ENCODE measurements around the gene PVRIG.
"Not testable (repeated sequence)": the region's sequence is repeated elsewhere in the genome, so short reads cannot be mapped to it uniquely, and the experiment has no call there.

The PVRIG gene

GRCh38 chr7:100243385-100243784 is 23.6 kb downstream of the PVRIG start:
- DNase-seq, result peak; percentile 38

DNA sequence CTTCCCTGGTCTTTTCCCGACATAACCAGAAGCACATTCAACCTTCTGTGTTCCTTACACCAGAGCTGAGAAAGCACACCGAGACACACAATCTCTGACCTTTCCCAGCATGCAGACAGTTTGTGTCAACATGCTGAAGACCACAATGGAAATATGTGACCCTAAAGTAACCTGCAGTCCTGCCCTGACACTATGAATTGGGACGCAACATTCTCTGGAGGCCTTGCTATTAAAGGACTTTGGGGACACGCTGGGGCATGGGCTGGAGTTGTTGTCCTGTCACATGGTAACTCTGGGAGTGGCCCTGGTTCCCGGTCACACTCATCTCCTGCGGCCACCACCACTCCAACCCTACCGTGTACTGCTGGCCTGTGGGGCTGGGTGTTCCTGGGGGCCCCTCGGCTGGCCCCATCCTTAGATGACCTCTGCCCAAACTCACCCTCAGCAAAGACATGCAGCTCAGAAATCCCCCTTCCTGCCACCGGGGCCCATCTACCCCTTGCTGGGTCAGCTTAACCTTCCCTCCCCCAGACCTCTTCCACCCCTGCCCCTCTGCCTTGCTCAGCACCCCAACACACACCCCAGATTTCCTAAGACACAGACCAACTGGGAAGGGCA is 25.3 kb downstream of the PVRIG start:
- DNase-seq, result not testable (repeated sequence)

DNA sequence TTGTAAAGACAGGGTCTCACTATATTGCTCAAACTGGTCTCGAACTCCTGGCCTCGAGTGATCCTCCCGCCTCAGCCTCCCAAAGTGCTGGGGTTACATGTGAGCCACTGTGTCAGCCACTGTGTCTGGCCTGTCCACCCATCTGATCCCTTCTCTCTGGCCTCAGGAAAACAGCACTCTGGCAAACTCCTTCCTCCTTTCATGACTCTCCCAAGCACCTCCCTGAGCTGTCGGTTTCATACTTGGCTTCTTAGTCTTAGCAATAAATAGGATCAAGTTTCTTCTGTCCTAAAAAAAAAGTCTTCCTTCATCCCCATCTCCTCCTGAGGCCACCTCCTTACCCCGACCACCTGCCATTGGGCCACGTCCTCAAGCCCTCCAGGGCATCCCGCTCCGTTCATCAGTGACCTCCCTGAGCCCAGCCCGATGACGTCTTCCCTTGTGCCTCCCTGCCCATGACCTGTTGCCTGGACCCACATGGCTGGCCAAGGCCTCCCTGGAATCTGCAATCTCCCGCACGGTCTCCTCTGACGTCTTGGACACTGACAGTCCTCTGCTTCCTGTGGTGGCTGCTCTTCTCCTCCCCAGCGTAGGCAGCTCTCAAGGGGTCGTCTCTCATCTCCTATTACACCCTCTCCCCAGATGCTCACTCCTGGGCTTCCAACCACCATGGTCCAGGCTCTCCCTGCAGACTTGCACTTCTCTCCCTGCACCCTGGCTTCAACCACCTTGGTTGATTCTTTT is 26.5 kb downstream of the PVRIG start:
- not testable (repeated sequence) for DNase-seq

DNA sequence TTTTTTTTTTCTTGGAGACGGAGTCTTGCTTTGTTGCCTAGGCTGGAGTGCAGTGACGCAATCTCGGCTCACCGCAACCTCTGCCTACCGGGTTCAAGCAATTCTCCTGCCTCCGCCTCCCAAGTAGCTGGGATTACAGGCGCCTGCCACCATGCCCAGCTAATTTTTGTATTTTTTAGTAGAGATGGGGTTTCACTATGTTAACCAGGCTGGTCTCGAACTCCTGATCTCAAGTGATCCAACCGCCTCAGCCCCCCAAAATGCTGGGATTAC is 27.1 kb downstream of the PVRIG start:
- not testable (repeated sequence) for DNase-seq

DNA sequence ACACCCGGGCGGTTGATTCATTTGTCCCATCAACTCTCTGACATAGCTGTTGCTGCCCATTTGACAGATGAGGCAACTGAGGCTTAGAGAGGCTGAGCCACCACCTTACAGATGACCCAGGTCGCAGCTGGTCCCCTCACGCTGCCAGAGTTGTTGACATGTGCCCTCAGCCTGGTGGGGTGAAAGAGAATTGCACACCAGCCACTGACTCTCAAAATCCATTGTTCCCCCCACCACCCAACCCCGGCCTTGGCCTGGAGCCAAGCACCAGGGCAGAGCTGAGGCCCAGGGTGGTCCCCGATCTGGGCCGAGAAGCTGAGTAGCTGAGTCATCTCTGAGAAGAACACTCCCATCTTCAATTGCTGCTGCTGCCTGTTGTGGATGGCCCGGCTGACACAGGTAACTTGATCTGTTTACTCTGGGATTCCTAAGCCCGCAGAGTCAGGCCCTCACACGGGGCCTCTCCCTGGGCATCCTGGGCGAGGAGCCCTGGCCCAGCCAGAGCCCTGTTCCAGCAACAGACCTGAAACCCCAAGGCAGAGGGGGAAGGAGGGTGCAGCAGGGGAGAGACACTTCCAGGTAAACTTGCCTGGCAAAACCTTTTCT is 27.5 kb downstream of the PVRIG start:
- DNase-seq, result peak; percentile 75

- no peak for DNase-seq
Observed at GRCh38 chr7:100248483-100248882, 28.7 kb downstream of the PVRIG start.

DNA sequence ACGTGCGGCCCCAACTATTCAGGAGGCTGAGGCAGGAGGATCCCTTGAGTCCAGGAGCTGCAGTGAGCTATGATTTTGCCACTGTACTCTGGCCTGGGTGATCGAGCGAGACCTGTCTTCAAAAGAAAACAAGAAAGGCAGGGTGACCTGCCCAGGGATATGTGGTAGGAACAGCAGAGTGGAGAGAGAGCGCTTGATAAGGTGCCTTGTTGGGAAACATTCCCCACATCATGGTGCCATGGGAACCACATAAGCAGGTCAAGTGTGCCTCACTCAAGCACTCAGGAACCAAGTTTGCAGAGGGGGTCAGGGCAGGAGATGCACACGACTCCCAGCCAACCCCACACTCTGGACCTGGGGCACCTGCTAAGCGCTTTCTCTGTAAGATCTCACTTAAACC is 37.3 kb downstream of the PVRIG start:
- no peak for DNase-seq

GRCh38 chr7:100259984-100260383 is 40.2 kb downstream of the PVRIG start:
- DNase-seq, result not testable (repeated sequence)

DNA sequence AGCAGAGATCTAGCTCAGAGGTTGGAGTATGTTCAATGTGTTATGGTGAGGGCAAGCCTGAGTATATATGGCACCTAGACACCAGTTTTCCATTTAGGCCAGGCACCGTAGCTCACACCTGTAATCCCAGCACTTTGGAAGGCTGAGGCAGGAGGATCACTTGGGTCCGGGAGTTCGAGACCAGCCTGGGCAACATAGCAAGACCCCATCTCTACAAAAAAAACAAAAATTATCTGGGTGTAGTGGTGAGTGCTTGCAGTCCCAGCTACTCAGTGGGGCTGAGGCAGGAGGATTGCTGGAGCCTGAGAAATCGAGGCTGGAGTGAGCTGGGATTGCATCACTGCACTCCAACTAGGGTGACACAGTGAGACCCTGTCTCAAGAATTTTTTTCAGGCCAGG is 43.1 kb downstream of the PVRIG start:
- DNase-seq, result not testable (repeated sequence)

DNA sequence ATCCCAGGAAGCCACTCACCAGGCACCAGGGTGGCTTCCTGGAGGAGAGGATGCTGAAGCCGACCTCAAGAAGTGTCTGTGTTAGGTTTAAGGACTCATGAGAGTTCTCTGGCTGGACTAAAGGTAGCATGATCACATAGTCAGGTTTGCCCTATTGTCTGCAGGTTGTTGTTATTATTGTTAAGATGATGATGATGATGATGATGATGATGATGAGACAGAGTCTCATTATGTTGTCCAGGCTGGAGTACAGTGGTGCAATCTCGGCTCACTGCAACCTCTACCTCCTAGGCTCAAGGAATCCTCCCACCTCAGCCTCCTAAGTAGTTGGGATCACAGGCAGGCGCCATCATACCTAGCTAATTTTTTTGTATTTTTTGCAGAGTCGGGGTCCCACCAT is 44.5 kb downstream of the PVRIG start:
- not testable (repeated sequence) for DNase-seq

DNA sequence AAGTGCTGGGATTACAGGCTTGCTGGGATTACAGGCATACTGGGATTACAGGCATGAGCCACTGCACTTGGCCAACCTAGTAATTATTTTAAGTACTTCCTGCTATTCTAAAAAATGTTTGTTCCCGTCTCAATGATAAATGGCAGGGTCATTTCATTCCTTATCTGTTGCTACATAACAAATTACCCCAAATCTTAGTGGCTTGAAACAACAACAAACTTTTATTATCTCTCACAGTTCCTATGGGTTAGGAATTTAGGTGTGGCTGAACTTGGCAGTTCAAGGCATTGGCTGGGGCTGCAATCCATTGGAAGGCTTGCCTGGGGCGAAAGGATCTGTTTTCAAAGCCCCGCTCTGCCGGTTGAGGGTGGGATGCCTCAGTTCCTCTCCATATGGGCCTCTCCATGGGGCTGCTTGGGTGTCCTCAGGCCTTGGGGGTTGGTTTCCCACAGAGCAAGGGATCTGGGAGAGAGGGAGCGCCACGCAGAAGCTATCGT is 45.0 kb downstream of the PVRIG start:
- DNase-seq, result not testable (repeated sequence)

DNA sequence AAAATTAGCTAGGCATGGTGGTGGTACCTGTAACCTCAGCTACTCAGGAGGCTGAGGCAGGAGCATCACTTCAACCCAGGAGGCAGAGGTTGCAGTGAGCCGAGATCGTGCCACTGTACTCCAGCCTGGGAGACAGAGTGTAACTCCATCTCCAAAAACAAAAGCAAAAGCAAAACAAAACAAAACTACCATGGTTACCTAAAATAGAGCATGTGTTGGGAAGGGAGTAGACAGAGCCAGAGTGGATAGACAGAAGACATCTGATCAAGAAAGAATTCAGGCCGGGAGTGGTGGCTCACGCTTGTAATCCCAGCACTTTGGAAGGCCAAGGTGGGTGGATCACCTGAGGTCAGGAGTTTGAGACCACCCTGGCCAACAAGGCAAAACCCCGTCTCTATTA is 46.1 kb downstream of the PVRIG start:
- DNase-seq, result not testable (repeated sequence)

- no peak for DNase-seq
Observed at GRCh38 chr7:100266576-100267354, 47.0 kb downstream of the PVRIG start.

DNA sequence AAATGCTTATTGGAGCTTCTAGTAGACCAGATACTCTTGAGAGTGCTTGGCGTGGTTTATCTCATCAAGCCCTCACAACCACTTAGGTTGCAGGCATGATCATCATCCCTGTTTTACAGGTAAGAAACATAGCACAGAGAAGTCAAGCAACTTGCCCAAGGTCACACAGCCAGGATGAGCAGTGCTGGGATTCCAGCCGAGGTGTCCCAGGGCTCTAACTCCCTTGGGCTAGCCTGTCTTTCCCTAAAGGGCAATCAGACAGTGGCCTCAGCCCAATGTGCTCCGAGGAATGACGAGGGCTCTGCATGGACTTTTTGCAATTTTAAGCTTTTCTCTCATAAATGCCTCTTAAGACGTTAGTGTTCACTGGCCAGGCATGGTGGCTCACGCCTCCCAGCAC is 47.9 kb downstream of the PVRIG start:
- DNase-seq, result no peak

- not testable (repeated sequence) for DNase-seq
Observed at GRCh38 chr7:100268882-100269281, 49.1 kb downstream of the PVRIG start.

GRCh38 chr7:100269306-100270045 is 49.7 kb downstream of the PVRIG start:
- DNase-seq, result not testable (repeated sequence)

DNA sequence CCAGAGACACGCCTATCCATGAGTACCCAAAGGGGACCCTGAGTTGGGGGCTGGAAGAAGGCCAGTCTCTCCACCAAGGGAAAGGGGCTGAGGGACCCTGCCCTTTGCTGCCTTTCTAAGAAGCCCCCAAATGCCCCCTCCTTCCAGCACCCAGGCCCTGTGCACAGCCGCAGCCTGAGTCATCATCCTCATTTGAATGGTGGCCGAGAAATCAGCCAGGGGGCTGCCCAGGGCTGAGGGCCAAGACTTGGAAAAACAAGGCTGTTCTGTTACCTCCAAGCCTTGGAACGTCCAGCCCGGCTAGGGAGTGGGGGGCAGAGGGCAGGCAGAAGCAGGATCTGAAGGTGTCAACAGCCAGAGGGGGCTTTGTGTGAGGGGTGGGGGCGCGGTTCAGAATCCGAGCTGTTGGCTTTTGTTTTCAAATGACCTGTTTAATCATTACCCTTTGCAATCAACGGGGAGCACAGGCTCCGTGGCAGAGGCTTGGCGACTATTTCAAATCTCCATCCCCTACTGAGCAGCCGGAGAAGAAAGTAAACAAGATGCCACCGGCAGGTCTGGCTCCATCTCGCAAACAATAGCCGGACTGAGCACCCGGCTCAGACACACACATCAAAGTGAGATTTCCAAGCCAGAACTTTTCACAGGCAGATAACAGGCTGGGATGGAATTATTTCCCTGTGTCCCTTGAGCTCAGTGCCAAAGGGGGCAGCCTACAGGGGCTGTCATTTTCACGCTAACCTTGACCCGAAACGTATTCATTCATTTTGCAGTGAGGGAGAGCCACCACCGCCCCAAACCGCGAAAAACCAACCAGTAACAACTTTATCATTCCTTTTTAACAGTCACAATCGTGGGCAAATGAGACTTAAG is 50.5 kb downstream of the PVRIG start:
- DNase-seq, result not testable (repeated sequence)
